NCI-H2107 treated with DMSO at 0.1 percent for 48 hours (cell line): Measurements from ENCODE around the gene KRT23.
"Not testable (repeated sequence)": the region's sequence is repeated elsewhere in the genome, so short reads cannot be mapped to it uniquely, and the experiment has no call there.

Experiments used
- DNase-seq: peaks from one replicate; lab custom pipeline; 2025; ENCODE audit not compliant: unreplicated experiment; lab: John Stamatoyannopoulos, UW

The KRT23 gene

DNA sequence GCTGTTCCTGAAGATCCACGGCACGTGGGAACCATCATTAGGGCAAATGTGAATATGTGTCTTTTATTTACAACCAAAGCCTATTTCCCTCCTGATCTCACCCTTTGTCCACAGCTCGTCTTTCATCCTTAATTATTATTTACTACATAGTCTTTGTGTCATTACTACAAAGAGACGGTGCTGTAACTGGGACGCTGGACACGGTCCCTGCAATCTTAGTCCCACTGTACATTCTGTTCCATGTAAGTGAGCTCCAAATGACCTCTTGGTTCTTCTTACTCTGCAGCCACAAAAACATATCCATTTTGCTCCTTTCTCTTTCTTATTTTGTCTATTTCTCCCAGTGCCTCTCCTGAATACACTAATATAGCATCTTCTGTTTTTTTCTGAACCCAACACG, 12.7 kb upstream of the KRT23 start:
- DNase-seq: peak; percentile 21

DNA sequence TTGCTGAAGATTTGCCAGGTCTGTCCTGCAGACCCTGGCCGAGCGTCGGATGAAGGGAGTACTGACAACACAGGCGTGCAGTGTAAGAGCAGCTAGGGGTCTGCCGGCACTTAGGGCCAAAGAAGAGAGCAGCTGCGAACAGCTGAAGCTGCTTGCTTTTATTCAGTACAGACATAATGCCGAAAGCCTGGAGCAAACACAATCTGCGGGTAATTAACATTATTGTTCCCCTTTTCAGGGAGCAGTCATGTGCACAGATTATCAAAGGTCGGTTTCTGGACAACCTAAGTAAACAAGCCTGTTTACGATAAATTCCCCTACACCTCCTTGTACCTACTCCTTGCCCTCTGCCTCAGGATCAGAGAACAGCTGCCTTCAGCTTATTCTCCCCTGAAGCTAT, 12.0 kb upstream of the KRT23 start:
- peak; percentile 54 for DNase-seq

DNA sequence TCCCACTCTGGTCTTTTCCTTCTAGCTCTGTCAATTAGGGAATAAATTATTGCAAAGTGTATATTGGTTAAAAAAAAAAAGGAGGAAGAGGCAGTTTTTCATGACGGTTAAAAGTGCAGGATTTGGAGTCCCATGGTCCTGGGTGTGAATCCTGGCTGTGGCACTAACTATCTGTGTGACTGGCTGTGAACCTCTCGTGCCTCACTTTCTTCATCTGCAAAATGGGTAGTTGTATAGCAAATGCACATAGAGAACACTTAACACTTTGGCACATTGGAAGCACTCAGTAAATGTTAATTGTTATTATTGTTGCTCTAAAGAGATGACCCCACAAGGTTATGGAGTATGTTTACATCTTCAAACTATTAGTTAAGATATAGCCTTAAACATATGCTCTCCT, 10.5 kb upstream of the KRT23 start:
- DNase-seq: no peak

DNA sequence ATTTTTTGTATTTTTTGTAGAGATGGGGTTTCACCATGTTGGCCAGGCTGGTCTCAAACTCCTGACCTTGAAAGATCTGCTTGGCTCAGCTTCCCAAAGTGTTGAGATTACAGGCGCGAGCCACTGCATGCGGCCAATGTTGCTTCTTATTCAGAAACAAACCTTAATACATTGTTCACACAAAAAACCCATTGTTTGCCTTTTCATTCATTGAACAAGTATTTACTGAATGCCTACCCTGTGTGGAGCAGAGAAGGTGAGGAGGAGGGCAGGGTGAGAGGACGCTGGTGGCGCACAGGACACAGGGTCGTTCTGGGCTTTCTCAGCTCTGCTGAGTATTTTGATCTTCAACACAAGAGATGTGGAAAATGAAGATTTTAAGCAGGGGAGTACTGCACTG, 8.0 kb upstream of the KRT23 start:
- DNase-seq: no peak

DNA sequence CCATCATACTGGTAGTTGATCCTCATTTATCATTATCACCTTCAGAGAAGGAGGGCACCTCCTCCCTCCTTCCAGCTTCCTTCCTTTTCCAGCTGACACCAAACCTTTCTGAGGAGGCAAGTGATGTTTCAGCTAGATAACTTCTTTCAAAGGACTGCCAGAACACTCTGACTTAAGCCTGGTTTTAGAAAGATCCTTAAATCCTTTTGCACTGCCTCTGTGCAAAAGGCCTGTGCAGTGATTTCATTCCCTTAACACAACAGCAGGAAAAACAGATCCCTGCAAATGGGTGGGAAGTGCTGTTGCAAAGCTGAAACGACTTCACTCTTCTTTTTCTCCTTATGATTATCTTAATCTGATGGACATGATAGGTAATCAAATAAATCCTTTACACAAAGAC, 7.1 kb upstream of the KRT23 start:
- DNase-seq: no peak

DNA sequence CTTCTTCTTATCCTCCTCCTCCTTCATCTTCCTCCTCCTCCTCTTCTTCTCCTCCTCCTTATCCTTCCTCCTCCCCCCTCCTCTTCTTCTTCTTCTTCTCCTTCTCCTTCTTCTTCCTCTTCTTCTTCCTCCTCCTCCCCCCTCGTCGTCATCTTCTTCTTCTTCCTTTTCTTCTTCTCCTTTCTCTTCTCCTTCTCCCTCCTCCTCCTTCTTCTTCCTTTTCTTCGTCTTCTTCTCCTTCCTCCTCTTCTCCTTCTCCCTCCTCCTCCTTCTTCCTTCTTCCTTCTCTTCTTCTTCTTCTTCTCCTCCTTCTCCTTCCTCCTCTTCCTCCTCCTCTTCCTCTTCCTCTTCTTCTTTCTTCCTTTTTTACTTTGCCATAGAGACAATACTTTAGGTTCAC, 5.1 kb upstream of the KRT23 start:
- no peak for DNase-seq

DNA sequence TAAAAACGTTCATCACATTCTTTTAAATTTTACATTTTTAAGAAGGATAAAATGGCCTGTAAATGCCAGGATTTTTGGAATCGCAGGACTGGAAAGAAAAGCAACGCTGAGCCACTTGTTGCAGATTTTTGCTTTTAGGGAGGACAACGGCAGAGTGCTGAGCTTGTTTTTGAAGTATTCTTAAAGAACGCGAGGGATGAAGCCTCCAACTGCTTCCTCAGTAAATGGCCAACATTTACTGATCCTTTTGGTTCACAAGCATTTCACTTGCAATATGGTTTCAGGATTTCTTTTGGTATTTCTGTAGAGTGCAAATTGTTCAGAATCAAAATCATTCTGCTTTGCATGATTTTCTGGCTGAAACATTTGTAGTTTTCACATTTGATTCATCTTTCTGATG, 2.8 kb upstream of the KRT23 start:
- no peak for DNase-seq

DNA sequence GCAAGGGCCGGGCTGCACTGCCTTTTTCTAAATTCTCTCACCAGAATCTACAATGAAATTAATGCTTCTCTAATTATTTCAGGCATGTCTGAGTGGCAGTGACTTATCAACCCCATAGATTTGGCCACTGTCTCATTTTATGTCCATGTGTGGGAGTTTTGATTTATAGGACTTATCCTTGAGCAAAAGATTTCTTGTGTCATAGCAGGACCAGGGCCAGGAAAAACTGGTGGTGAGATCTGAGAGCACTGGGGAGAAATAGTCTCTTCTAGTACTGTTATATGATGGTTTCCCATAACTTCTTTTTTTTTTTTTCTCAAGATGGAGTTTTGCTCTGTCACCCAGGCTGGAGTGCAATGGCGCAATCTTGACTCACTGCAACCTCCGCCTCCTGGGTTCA, 1.5 kb upstream of the KRT23 start:
- no peak for DNase-seq

DNA sequence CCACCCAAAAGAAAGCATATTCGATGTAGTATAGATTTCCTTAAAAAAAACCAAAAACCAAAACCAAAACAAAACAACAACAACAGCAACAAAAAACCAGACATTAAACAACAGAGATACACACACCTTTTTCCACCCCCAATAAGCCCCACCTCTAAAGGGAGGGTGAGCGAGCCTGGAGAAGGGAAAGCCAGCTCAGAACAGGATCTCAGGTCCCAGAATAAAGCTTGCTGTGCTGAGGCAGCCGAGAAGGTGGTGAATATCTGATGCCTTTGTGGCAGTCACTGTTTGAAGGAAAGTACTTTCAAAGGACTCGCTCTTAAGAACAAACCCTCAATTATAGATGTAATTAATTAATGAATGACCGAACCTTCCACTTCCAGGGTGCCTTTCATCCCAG, 470 bp downstream of the KRT23 start:
- no peak for DNase-seq

DNA sequence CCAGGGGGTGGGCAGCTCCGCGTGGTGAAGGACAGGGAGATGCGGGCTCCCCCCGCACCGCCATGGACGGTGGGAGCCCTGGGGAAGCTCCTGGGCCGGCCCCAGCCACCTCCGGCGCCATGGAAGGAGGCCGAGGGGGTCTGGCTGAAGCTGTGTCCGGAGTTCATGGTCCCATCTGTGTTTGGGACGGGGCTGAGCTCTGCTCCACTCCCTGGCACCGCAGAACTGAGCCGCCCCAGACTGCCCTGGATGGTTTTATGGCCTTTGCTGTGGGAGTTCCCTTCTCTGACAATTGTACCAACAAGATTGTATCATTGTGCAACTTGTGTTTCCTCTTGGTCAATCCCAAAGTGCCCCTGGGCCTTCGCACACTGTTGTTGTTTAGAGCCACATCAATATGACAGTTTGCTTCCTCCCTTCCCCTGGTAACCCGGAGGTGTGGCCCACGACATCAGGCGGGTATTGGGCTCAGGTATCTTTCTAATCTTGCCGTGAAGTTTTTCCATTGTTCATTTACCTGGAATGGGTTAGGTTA, 942 bp downstream of the KRT23 start:
- no peak for DNase-seq

DNA sequence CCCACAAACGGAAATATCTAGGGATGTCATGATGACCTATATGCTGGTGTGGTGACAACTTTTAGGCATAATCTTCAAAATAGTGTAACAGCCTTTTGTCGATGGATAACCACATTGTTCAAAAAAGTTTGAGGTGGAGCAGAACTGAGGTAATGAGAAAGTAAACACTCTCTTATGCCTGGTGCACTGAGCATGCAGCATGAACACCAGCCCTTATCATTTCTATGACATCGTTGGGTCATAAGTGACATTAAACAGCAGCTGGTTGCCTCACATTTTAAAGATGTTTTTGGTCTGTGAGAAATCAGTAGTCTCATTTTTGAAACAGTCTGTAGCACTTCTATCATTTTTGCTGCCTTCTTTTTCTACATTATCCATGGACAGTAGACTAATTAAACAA, 1.8 kb downstream of the KRT23 start:
- DNase-seq: no peak

DNA sequence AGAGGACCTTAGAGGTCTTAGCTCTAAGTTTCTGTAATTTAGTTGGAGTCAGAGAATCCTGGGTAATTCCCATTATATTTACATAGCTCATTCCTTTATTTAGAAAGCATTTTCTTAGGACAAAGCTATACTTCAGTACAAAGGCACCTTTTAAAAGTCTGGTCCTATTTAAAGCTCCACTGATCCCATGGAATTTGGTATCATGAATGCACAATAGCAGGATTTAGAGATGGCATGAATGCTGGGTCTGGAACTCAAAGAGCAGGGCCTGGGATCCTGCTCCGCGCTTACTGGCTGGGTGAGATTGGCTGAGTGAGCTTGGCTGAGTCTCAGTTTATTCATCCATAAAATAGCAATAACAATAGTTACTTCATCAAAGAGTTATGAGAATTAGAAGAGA, 4.8 kb downstream of the KRT23 start:
- DNase-seq: no peak

DNA sequence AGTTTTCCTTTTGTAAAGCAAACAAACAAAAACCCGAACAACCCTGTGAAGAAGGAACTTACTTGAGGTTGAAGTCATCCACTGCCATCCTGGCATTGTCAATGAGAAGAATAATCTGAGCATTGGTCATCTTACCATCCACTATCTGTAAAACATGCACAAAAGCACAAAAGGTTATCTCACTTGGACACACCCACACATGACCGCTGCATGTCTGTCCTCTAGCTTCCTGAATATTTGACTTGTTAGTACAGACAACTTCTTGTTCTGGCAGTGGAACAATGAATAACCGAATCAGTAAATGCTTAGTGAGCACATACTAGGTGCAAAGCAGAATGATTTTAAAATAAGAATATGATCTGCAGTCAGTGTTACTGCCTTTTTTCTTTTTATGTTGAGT, 6.1 kb downstream of the KRT23 start:
- no peak for DNase-seq

DNA sequence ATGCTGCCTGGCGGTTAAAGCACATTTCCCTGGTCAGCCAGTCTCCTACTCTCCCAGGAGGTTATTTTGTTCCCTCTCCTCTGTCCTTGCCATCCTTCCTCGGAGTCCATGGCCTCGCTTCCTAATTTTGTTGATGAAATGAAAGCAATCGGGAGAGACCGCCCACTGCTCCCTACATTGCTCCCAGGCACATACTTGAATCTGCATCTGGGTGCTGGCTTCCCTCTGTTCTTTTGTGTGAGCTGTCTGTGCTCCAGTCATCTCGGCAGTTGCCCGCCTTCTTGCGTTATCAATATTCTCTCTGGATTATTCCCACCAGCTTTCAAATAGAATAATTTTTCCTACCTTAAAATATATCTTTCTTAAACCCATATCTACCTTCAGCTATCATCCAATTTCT, 11.1 kb downstream of the KRT23 start:
- DNase-seq: no peak

DNA sequence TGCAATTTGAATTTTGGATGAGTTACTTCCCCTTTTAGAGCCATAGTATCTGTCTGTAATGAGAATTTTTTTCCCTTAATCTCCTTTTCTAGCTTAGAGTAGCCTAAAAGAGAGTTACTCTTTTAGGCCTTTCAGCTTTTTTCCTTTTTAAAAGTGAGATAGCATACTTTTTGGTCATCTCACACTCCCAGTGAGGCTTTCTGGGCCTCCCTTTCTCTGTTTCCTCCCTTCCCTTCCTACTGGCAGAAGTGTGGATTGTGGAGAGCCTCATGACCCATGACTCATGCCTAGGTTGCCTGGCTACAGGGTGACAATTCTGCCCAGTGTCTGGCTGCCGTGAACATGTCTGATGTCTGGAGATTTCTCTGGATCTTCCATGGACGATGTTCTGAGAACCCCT, 15.2 kb downstream of the KRT23 start:
- DNase-seq: no peak

DNA sequence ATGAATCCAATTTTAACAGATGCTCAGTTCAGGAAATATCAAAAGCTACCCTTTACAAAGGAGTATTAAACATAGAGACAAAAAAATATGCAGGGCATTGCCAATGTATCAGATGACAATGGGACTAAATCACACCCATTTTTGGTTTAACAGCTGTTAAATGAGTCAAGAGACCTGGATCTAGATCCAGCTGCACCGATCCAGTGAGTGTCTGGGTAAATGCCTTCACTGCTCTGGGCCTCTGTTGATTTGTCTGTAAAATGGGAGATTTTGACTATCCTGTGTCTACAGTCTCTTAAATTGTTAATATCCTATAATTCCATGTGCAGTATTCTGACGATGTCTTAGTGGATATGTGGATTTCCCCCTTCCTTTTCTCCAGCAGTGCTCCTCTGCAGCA, 16.4 kb downstream of the KRT23 start:
- no peak for DNase-seq

DNA sequence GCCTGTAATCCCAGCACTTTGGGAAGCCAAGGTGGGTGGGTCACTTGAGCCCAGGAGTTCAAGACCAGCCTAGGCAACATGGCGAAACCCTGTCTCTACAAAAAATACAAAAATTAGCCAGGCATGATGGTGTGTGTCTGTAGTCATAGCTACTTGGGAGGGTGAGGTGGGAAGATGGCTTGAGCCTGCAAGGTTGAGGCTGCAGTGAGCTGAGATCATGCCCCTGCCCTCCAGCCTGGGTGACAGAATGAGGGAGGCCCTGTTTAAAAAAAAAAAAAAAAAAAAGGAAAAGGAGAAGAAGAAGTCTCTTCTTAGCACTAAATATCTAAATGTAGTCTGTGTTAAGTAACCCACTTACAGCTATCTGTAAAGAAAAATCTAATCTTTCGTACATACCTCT, 20.3 kb downstream of the KRT23 start:
- DNase-seq: not testable (repeated sequence)

DNA sequence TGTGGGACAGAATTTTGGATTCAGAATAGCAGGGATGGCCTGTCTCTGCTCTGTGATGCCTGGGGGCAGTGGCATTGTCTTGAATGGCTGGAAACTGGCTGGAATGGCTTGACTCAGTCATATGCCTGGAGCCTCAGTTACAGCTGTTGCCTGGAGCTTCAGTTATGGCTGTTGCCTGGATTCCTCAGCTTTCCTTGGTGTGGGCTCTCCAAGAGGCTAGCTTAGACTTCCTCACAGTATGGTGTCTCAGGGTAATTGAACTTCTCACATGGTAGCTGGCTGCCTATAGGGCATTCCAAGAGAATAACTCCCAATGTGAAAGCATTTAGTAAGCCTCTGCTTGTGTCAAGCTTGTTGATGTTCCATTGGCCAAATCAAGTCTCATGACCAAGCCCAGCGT, 21.1 kb downstream of the KRT23 start:
- DNase-seq: no peak

DNA sequence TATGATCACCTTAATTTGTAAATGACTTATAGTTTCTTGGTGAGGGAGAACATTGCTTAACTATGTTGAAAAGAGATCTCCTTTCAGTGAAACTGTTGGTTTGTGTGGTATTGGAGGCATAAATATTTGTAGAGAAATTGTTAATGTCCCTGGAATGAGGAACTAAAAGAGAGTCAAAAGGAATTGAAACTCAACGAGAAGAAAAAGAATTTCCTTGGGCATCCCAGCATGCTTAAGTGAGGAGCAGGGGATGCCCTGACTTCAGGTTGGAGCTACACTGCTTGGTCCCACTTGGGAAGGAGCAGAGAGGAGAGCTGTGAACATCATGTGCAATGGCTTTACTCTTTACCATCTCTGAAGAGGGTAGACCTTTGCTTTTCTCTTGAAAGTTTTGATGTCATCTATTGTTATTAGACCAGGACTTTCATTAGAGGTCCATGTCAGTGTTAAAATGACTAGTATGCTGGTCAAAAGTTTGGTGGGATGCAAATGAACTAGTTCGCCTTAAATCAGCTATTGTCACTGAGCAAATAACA, 21.7 kb downstream of the KRT23 start:
- DNase-seq: no peak

DNA sequence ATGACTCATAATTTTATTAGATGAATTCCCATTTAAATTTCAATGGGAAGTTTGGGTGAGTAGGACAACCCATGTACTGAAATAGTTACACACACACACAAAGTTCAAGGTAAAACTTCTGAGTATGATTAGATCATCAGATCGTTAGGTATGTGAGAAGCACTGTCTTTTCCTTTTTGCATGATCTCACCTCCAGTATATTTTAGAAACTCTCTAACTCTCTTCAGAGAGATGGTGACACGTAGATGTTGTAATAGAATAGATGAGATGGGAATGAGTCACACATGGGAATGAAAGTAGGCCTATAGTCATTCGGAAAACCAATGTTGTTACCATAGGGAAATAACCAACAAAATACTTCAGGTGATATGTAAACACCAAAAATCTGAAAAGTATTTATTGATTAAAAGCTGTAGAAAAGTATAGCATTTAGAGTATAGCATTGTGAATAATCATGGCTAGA, 22.2 kb downstream of the KRT23 start:
- no peak for DNase-seq

DNA sequence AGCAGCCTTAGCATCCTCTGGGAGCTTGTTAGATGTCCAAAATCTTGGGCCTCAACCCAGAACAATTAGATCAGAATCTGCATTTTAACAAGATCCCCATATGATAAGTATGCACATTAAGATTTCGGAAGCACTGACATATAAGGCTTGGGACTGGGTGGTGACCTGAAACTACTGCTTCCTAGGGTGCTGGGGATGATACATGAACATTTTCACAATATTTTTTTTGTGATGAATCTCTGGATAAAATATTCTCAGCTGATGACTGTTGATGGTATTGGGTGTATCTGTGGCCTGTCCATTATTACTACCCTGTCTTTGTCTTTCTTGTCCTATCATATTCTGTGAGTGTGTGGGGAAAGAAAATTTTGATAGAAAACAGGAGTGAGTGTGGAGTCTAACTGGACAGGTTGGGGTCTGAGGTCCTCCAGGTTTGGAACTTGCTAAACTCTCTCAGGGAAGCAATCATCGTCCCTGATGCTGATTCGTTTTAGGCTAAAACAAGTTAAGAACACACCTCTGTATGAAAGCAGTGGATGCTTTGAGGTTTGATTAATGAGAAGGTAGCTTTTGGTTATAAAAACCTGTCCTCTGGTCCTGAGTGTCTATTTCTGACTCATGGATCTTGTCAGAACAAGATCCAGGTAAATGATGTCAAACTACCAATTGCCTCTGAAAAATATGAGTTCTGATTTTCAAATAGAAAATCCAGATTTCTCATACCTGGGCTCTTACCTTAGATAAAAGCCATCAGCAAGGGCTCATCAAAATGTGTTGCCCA, 23.2 kb downstream of the KRT23 start:
- no peak for DNase-seq

DNA sequence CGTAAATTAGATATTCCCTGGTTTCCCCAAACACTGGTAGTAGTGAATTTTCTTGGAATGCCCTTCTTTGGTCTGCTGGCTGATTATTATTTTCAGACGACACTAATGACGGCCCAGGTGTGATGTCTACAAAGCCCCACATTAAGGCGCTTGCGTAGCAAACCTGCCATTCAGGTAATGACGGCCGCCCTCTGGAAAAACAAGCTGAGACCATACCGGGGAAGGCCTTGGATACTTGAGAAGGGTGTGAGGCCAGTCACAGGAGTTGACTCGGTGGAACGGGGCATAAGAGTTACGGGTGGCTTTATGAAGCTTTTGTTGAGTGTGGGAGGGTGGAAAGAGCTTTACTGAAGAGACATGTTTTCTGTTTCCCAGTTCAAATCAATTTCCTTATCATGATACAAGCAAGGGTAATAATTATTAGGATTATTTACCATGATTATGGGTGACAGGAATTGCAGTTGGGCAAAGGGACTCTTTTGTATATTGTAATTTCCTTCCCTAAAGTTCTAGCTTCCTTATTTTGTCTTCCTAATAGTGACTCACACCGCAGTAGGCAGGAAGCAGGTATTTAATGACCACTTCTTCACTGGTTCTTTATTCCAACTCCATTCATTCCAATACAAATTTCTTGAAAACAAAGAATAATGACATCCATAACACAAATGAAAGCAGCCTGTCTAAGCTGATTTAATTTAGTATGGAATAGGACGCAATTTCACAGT, 24.8 kb downstream of the KRT23 start:
- DNase-seq: no peak
